Amygdala (tissue), 56 donors: ENCODE measurements around the gene MCCC2.

Source experiments
- DNase-seq, 56 donors: peaks; one replicate each; lab custom pipeline; 2025; lab: John Stamatoyannopoulos, UW

The MCCC2 gene

GRCh38 chr5:71706906-71707305 is 119.8 kb downstream of the MCCC2 start:
- DNase-seq = no peak
